HEK293 (cell line): Measurements from ENCODE around the gene RBPJ.

ENCODE experiments used
- CTCF ChIA-PET: fragments of 350-600 bp; formaldehyde crosslinking; extraction: SDS; loops from one replicate; lab custom pipeline; 2021; ENCODE audit warnings: antibody characterized with exemption; lab: Yijun Ruan, JAX
- POLR2A ChIA-PET: fragments of 300-600 bp; formaldehyde crosslinking; extraction: SDS; loops from one replicate; lab custom pipeline; 2020; ENCODE audit warnings: antibody characterized with exemption, inconsistent platforms; lab: Yijun Ruan, JAX
- H3K27ac ChIP-seq: fragments of 200-500 bp; sonication (Bioruptor generic); 2 replicates; pipeline ENCODE4 v1.5.1; 2014; ENCODE audit warnings: low read depth, low read length, control low read depth, inconsistent platforms; ENCODE audit errors: extremely low read depth
- H3K36me3 ChIP-seq, 2 experiments: fragments of 200-500 bp in 1 of 2; sonication (Bioruptor generic) in 1 of 2; 1 replicate in 1 of 2; 2 replicates in 1 of 2; pipeline ENCODE4 v1.5.1; 2014 to 2017; ENCODE audit warnings: inconsistent platforms in 2 of 2, low read length in 2 of 2; ENCODE audit not compliant: control insufficient read depth in 2 of 2, insufficient read depth in 1 of 2
- H3K4me1 ChIP-seq: fragments of 200-500 bp; sonication (Bioruptor generic); 2 replicates; pipeline ENCODE4 v1.5.1; 2014; ENCODE audit warnings: mild to moderate bottlenecking, low read length, inconsistent platforms; ENCODE audit not compliant: control insufficient read depth, insufficient read depth
- H3K4me3 ChIP-seq: 2 replicates; pipeline ENCODE4 v1.5.1; 2011; ENCODE audit warnings: low read depth, mild to moderate bottlenecking, control low read depth, low read length, moderate library complexity
- H3K9me3 ChIP-seq: fragments of 200-500 bp; sonication (Bioruptor generic); 2 replicates; pipeline ENCODE4 v1.5.1; 2014; ENCODE audit warnings: low read depth, low read length, inconsistent platforms; ENCODE audit not compliant: control insufficient read depth, insufficient read depth
- CTCF ChIP-seq: fragments of 450-650 bp; formaldehyde crosslinking; IDR thresholded peaks from 2 replicates; pipeline ENCODE4 v1.5.1; 2016; ENCODE audit warnings: missing biosample characterization, missing genetic modification characterization
- EGR2 ChIP-seq: fragments of 450-650 bp; formaldehyde crosslinking; IDR thresholded peaks from 2 replicates; pipeline ENCODE4 v1.5.1; 2016; ENCODE audit warnings: low read depth, missing biosample characterization, missing genetic modification characterization
- GLI4 ChIP-seq: fragments of 450-650 bp; formaldehyde crosslinking; IDR thresholded peaks from 2 replicates; pipeline ENCODE4 v1.5.1; 2016; ENCODE audit warnings: missing biosample characterization, missing genetic modification characterization
- GLIS1 ChIP-seq: fragments of 450-650 bp; formaldehyde crosslinking; IDR thresholded peaks from 2 replicates; pipeline ENCODE4 v1.5.1; 2016; ENCODE audit warnings: missing biosample characterization, missing genetic modification characterization
- HOXA7 ChIP-seq: sonication (generic); formaldehyde crosslinking; IDR thresholded peaks from 2 replicates; pipeline ENCODE4 v1.8.1; 2022; ENCODE audit warnings: missing genetic modification reagents, borderline replicate concordance
- KLF1 ChIP-seq: fragments of 450-650 bp; formaldehyde crosslinking; IDR thresholded peaks from 2 replicates; pipeline ENCODE4 v1.5.1; 2016; ENCODE audit warnings: missing biosample characterization, missing genetic modification characterization
- KLF17 ChIP-seq: fragments of 450-650 bp; formaldehyde crosslinking; IDR thresholded peaks from 2 replicates; pipeline ENCODE4 v1.5.1; 2016; ENCODE audit warnings: missing biosample characterization, missing genetic modification characterization
- PRDM6 ChIP-seq: fragments of 450-650 bp; formaldehyde crosslinking; IDR thresholded peaks from 2 replicates; pipeline ENCODE4 v1.5.1; 2017; ENCODE audit warnings: missing biosample characterization, missing genetic modification characterization
- REST ChIP-seq: fragments of 450-650 bp; formaldehyde crosslinking; IDR thresholded peaks from 2 replicates; pipeline ENCODE4 v1.5.1; 2016; ENCODE audit warnings: missing biosample characterization, missing genetic modification characterization
- SP7 ChIP-seq: fragments of 450-650 bp; formaldehyde crosslinking; IDR thresholded peaks from 2 replicates; pipeline ENCODE4 v1.5.1; 2016; ENCODE audit warnings: missing biosample characterization, missing genetic modification characterization
- ZBTB48 ChIP-seq: fragments of 450-650 bp; formaldehyde crosslinking; IDR thresholded peaks from 2 replicates; pipeline ENCODE4 v1.5.1; 2016; ENCODE audit warnings: missing biosample characterization, missing genetic modification characterization
- ZFP37 ChIP-seq: fragments of 450-650 bp; formaldehyde crosslinking; IDR thresholded peaks from 2 replicates; pipeline ENCODE4 v1.5.1; 2016; ENCODE audit warnings: missing biosample characterization, missing genetic modification characterization
- ZNF133 ChIP-seq: fragments of 450-650 bp; formaldehyde crosslinking; IDR thresholded peaks from 2 replicates; pipeline ENCODE4 v1.5.1; 2016; ENCODE audit warnings: missing biosample characterization, missing genetic modification characterization
- ZNF140 ChIP-seq: fragments of 450-650 bp; formaldehyde crosslinking; IDR thresholded peaks from 2 replicates; pipeline ENCODE4 v1.5.1; 2016; ENCODE audit warnings: missing biosample characterization, missing genetic modification characterization
- ZNF18 ChIP-seq: fragments of 450-650 bp; formaldehyde crosslinking; IDR thresholded peaks from 2 replicates; pipeline ENCODE4 v1.5.1; 2016; ENCODE audit warnings: missing biosample characterization, missing genetic modification characterization
- ZNF274 ChIP-seq, 2 experiments: fragments of 200-500 bp in 1 of 2; fragments of 450-650 bp in 1 of 2; sonication (Bioruptor generic) in 1 of 2; formaldehyde crosslinking in 1 of 2; IDR thresholded peaks; 2 replicates each; pipeline versions ENCODE4 v1.5.1 to v1.6.1; 2014 to 2016; ENCODE audit warnings: borderline replicate concordance in 1 of 2, inconsistent platforms in 1 of 2, low read length in 1 of 2, missing biosample characterization in 1 of 2, missing genetic modification characterization in 1 of 2
- ZNF521 ChIP-seq: fragments of 450-650 bp; formaldehyde crosslinking; IDR thresholded peaks from 2 replicates; pipeline ENCODE4 v1.5.1; 2017; ENCODE audit warnings: missing biosample characterization, mild to moderate bottlenecking, missing genetic modification characterization
- ZNF677 ChIP-seq: fragments of 450-650 bp; IDR thresholded peaks from 2 replicates; pipeline ENCODE4 v1.5.0; 2018; ENCODE audit warnings: missing biosample characterization, mild to moderate bottlenecking, missing genetic modification characterization, moderate library complexity
- ZNF701 ChIP-seq: fragments of 450-650 bp; formaldehyde crosslinking; IDR thresholded peaks from 2 replicates; pipeline ENCODE4 v1.5.1; 2016; ENCODE audit warnings: missing biosample characterization, missing genetic modification characterization
- ZNF776 ChIP-seq: fragments of 450-650 bp; formaldehyde crosslinking; IDR thresholded peaks from 2 replicates; pipeline ENCODE4 v1.5.0; 2017; ENCODE audit warnings: missing biosample characterization, missing genetic modification characterization, borderline replicate concordance
- ZSCAN18 ChIP-seq: fragments of 450-650 bp; formaldehyde crosslinking; IDR thresholded peaks from 2 replicates; pipeline ENCODE4 v1.5.1; 2016; ENCODE audit warnings: missing biosample characterization, missing genetic modification characterization
- TF ChIP-seq, protein P1 (sequence below): fragments of 450-650 bp; formaldehyde crosslinking; IDR thresholded peaks from 2 replicates; pipeline ENCODE4 v1.5.1; 2016; ENCODE audit warnings: missing biosample characterization, missing genetic modification characterization
- TF ChIP-seq, protein P2 (sequence below): IDR thresholded peaks from 2 replicates; pipeline ENCODE4 v1.6.1; 2011; ENCODE audit warnings: mild to moderate bottlenecking, low read depth, low read length, borderline replicate concordance

Gene RBPJ

DNA sequence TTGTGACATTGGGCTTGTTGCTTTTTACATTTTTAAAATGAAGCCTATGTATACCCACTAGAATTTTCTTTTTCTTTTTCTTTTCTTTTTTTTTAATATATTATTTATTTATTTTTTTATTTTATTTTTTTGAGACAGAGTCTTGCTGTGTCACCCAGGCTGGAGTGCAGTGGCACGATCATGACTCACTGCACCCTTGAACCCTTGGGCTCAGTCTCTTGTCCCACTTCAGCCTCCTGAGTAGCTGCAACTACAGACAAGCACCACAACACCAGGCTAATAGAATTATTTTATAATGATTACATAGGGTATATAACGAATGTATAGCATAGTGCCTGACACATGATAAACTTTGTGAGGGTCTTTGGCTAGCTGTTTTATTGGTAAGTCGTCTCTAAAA, 64.9 kb downstream of the RBPJ start (continued):
- TF ChIP-seq, protein P1, sequence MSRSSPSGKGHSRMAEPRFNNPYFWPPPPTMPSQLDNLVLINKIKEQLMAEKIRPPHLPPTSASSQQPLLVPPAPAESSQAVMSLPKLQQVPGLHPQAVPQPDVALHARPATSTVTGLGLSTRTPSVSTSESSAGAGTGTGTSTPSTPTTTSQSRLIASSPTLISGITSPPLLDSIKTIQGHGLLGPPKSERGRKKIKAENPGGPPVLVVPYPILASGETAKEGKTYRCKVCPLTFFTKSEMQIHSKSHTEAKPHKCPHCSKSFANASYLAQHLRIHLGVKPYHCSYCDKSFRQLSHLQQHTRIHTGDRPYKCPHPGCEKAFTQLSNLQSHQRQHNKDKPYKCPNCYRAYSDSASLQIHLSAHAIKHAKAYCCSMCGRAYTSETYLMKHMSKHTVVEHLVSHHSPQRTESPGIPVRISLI (tag by site-specific recombination) = no peak
- TF ChIP-seq ZBTB48 (tag by site-specific recombination) (no peak), HOXA7 (no peak)

GRCh38 chr4:26386386-26386785, 65.6 kb downstream of the RBPJ start:
- H3K9me3 ChIP-seq = no peaks in the 10 kb centered on the region
- H3K4me3 ChIP-seq = no peak overlapping the region
- POLR2A ChIA-PET = no interaction called here
- H3K27ac ChIP-seq = no peak overlapping the region
- peaks cover 8 to 31% of the 10 kb centered on the region in 2 experiments; a peak in 1 of 3 replicates for H3K36me3 ChIP-seq
- no peaks in the 10 kb centered on the region for H3K4me1 ChIP-seq
- TF ChIP-seq ZNF521 (tag by site-specific recombination) = no peak
- no peak for TF ChIP-seq KLF17 (tag by site-specific recombination)
- TF ChIP-seq ZNF18 (tag by site-specific recombination) = no peak
- no peak for TF ChIP-seq SP7
- TF ChIP-seq ZNF133 (tag by site-specific recombination) = no peak
- TF ChIP-seq GLI4 (tag by site-specific recombination) = no peak
- no peak for TF ChIP-seq ZNF274 (IDR thresholded peaks at IDR 0.05; ENCODE audit: low read length)
- no peak for TF ChIP-seq ZNF274 (tag by site-specific recombination; IDR thresholded peaks at IDR 0.05; ENCODE audit: borderline replicate concordance)
- TF ChIP-seq KLF1 (tag by site-specific recombination) = no peak
- no peak for TF ChIP-seq ZNF677 (tag by site-specific recombination)
- no peak for TF ChIP-seq ZNF776 (tag by site-specific recombination)
- no peak for TF ChIP-seq GLIS1
- no peak for TF ChIP-seq ZNF140 (tag by site-specific recombination)
- TF ChIP-seq ZFP37 = no peak
- TF ChIP-seq ZNF701 (tag by site-specific recombination) = no peak
- TF ChIP-seq, protein P2, sequence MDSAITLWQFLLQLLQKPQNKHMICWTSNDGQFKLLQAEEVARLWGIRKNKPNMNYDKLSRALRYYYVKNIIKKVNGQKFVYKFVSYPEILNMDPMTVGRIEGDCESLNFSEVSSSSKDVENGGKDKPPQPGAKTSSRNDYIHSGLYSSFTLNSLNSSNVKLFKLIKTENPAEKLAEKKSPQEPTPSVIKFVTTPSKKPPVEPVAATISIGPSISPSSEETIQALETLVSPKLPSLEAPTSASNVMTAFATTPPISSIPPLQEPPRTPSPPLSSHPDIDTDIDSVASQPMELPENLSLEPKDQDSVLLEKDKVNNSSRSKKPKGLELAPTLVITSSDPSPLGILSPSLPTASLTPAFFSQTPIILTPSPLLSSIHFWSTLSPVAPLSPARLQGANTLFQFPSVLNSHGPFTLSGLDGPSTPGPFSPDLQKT = no peak
- TF ChIP-seq PRDM6 (tag by site-specific recombination) = no peak
- no peak for TF ChIP-seq EGR2 (tag by site-specific recombination)
- TF ChIP-seq CTCF (tag by site-specific recombination) = no peak
- no peak for TF ChIP-seq REST (tag by site-specific recombination)
- TF ChIP-seq ZSCAN18 = no peak
- CTCF ChIA-PET = interaction anchor here (0.8 to 1.4 kb wide), 2 partner anchors 23 to 59 kb away, joined by 4 read pairs; no protein-coding TSS in a partner anchor
